Panc1 (cell line): ENCODE results near the gene MAFB. TPM values are rescaled to one million over a fixed set of nuclear protein-coding genes. Genes with fewer than 3 reads are reported as not detected.

Experiments
- ATAC-seq: fragments of 200-7000 bp; cut with Tn5 transposase; 2 replicates; pipeline ENCODE4 v1.9.1; 2020; ENCODE audit warnings: mild to moderate bottlenecking, moderate library complexity
- BruUV-seq: library from RNA; stranded (reverse); fragments of 400-500 nt; replicated peaks from 2 replicates; lab custom pipeline; 2021; lab: Mats Ljungman, UMichigan
- CTCF ChIA-PET: fragments of 300-600 bp; sonication (Branson Sonifier 250); formaldehyde crosslinking; loops from one replicate; lab custom pipeline; 2022; ENCODE audit warnings: antibody characterized with exemption; lab: Charles Lee
- POLR2A ChIA-PET: fragments of 300-600 bp; sonication (Branson Sonifier 250); formaldehyde crosslinking; loops from one replicate; lab custom pipeline; 2022; ENCODE audit warnings: antibody characterized with exemption; lab: Charles Lee
- DNase-seq: peaks from one replicate; pipeline ENCODE4 v3.0.0-alpha.2; 2010; ENCODE audit warnings: low read depth, low spot score
- H3K27ac ChIP-seq: 2 replicates; pipeline ENCODE4 v1.5.1; 2011; ENCODE audit warnings: mild to moderate bottlenecking, low read length, inconsistent platforms
- H3K27me3 ChIP-seq: fragments of 200-500 bp; sonication (Bioruptor generic); 2 replicates; pipeline ENCODE4 v1.6.0; 2014; ENCODE audit warnings: low read length, inconsistent platforms; ENCODE audit not compliant: control insufficient read depth, insufficient read depth
- H3K36me3 ChIP-seq: fragments of 200-500 bp; sonication (Bioruptor generic); 2 replicates; pipeline ENCODE4 v1.5.1; 2014; ENCODE audit warnings: inconsistent platforms, mild to moderate bottlenecking, low read length, moderate library complexity; ENCODE audit not compliant: control insufficient read depth, insufficient read depth
- H3K4me1 ChIP-seq: 2 replicates; pipeline ENCODE4 v1.5.1; 2011; ENCODE audit warnings: inconsistent platforms, mild to moderate bottlenecking, low read length, moderate library complexity; ENCODE audit not compliant: control insufficient read depth, insufficient read depth
- H3K4me3 ChIP-seq, 2 experiments: 2 replicates each; pipeline ENCODE4 v1.5.1; 2011 to 2012; ENCODE audit warnings: low read depth in 2 of 2, low read length in 2 of 2, mild to moderate bottlenecking in 2 of 2, inconsistent platforms in 1 of 2, moderate library complexity in 1 of 2
- H3K9me3 ChIP-seq: fragments of 200-500 bp; sonication (Bioruptor generic); 2 replicates; pipeline ENCODE4 v1.5.1; 2014; ENCODE audit warnings: low read depth, mild to moderate bottlenecking, inconsistent platforms, low read length, moderate library complexity; ENCODE audit not compliant: control insufficient read depth, insufficient read depth
- CTCF ChIP-seq: fragments of 450-650 bp; IDR thresholded peaks from 2 replicates; pipeline ENCODE4 v1.5.1; 2017; ENCODE audit warnings: mild to moderate bottlenecking
- POLR2AphosphoS5 ChIP-seq: IDR thresholded peaks from 2 replicates; pipeline ENCODE4 v1.6.1; 2012; ENCODE audit warnings: mild to moderate bottlenecking, low read depth, low read length, moderate library complexity
- REST ChIP-seq, 2 experiments: IDR thresholded peaks; 2 replicates each; pipeline ENCODE4 v1.6.1; 2011 to 2012; ENCODE audit warnings: low read depth in 2 of 2, control low read depth in 1 of 2, low read length in 1 of 2, mild to moderate bottlenecking in 1 of 2, moderate library complexity in 1 of 2; ENCODE audit not compliant: insufficient read depth in 1 of 2
- SIN3A ChIP-seq: IDR thresholded peaks from 2 replicates; pipeline ENCODE4 v1.6.1; 2012; ENCODE audit warnings: low read depth, mild to moderate bottlenecking, low read length, moderate library complexity, borderline replicate concordance; ENCODE audit not compliant: insufficient read depth
- TCF7L2 ChIP-seq: IDR thresholded peaks from 2 replicates; pipeline ENCODE4 v1.6.1; 2011; ENCODE audit warnings: mild to moderate bottlenecking, low read depth, low read length, inconsistent platforms
- in situ Hi-C: cut with HindIII; loops from 2 replicates; pipeline ENCODE4 v1.10.0; 2016; ENCODE audit warnings: low sequenced_read_pairs, low pct_unique_long_range_greater_than_20kb
- intact Hi-C: fragments of 100-400 bp; cut with micrococcal nuclease; formaldehyde crosslinking; loops from one replicate; pipeline ENCODE4 v1.10.0; 2022; ENCODE audit not compliant: unreplicated experiment
- total RNA-seq: library from RNA; stranded (reverse); gene quantifications from one replicate; pipeline ENCODE4 v1.2.1, GENCODE V29; 2021; ENCODE audit not compliant: unreplicated experiment

MAFB gene
- total RNA-seq, 1 experiment from 2014 or later = 0.28 TPM

- Histone ChIP-seq H3K36me3 (no peaks in the 10 kb centered on the region), H3K9me3 (no peaks in the 10 kb centered on the region), H3K27ac (no peak overlapping the region), H3K27me3 (no peaks in the 10 kb centered on the region), H3K4me1 (no peaks in the 10 kb centered on the region), H3K4me3 (no peak overlapping the region)
- BruUV-seq = no TSS peak
- ChIA-PET POLR2A (no interaction called here), CTCF (no interaction called here)
- DNase-seq = no peak
- in situ Hi-C loops = no loop called here
- intact Hi-C loops = no loop called here
- ATAC-seq = no peak
- TF ChIP-seq TCF7L2 (no peak), REST (IDR thresholded peaks at IDR 0.05; ENCODE audit: insufficient read depth in 1 of 2, low read depth in 2 of 2, low read length in 1 of 2) (no peak), SIN3A (no peak), CTCF (no peak), POLR2AphosphoS5 (no peak)
Measured at GRCh38 chr20:40641809-40642208, 47.2 kb downstream of the MAFB start.

- no peak overlapping the region for H3K27ac ChIP-seq
- in situ Hi-C loops (no loop called here), intact Hi-C loops (no loop called here)
Measured at GRCh38 chr20:40641202-40641601, 47.8 kb downstream of the MAFB start.

More at GRCh38 chr20:40641202-40641601, 47.8 kb downstream of the MAFB start:
- CTCF ChIA-PET = no interaction called here
- no peak overlapping the region for H3K4me3 ChIP-seq
- POLR2A ChIA-PET = no interaction called here
- no peak for DNase-seq
- no peaks in the 10 kb centered on the region for H3K4me1 ChIP-seq
- no peaks in the 10 kb centered on the region for H3K36me3 ChIP-seq
- no peaks in the 10 kb centered on the region for H3K9me3 ChIP-seq
- TF ChIP-seq CTCF = no peak
- TF ChIP-seq REST (IDR thresholded peaks at IDR 0.05; ENCODE audit: insufficient read depth in 1 of 2, low read depth in 2 of 2, low read length in 1 of 2) = no peak
- TF ChIP-seq SIN3A = no peak
- no peak for TF ChIP-seq TCF7L2
- TF ChIP-seq POLR2AphosphoS5 = no peak
- BruUV-seq = no TSS peak
- H3K27me3 ChIP-seq = no peaks in the 10 kb centered on the region
- ATAC-seq = no peak
